Measurements from ENCODE around the gene KRTAP1-4. TPM values are rescaled to one million over a fixed set of nuclear protein-coding genes. Genes with fewer than 3 reads are reported as not detected.

The KRTAP1-4 gene
- total RNA-seq, 4 donors from 2014 or later = not detected

DNA sequence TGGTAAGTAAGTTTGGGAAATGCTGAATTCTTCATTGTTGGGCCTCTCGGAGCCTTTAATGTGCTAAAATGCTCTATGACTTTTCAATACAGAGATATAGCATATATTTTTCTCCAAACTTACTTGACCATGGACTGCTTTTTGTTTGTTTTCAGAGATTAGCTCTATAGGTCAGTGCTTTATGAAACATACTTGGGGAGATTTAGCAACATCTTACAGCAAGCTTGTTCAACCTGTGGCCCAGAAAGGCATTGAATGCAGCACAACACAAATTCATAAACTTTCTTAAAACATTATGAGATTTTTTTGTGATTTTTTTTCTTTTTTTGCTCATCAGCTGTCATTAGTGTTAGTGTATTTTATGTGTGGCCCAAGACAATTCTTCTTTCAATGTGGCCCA, 20.1 kb downstream of the KRTAP1-4 start:
- H3K27me3 ChIP-seq = peaks cover 0 to 4% (median 0%) of the 10 kb centered on the region in 4 donors
- H3K27ac ChIP-seq = no peak overlapping the region
- no peaks in the 10 kb centered on the region for H3K9me3 ChIP-seq
- TF ChIP-seq, protein P1, sequence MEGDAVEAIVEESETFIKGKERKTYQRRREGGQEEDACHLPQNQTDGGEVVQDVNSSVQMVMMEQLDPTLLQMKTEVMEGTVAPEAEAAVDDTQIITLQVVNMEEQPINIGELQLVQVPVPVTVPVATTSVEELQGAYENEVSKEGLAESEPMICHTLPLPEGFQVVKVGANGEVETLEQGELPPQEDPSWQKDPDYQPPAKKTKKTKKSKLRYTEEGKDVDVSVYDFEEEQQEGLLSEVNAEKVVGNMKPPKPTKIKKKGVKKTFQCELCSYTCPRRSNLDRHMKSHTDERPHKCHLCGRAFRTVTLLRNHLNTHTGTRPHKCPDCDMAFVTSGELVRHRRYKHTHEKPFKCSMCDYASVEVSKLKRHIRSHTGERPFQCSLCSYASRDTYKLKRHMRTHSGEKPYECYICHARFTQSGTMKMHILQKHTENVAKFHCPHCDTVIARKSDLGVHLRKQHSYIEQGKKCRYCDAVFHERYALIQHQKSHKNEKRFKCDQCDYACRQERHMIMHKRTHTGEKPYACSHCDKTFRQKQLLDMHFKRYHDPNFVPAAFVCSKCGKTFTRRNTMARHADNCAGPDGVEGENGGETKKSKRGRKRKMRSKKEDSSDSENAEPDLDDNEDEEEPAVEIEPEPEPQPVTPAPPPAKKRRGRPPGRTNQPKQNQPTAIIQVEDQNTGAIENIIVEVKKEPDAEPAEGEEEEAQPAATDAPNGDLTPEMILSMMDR (IDR thresholded peaks at IDR 0.05) = no peak
- TF ChIP-seq POLR2A (IDR thresholded peaks at IDR 0.05) = no peak
- WGBS, 2 donors = 76 to 95% methylated on average over 1 of the region's 1 CpG
- no peak for DNase-seq
- intact Hi-C loops (cut with DNase I) = no loop called here
- H3K4me1 ChIP-seq = peaks cover 0 to 16% (median 0%) of the 10 kb centered on the region in 3 donors
- no peak overlapping the region for H3K4me3 ChIP-seq
- H3K36me3 ChIP-seq = no peaks in the 10 kb centered on the region

- WGBS, 2 donors = 31 to 36% methylated on average over 4 of the region's 4 CpGs
- intact Hi-C loops (cut with DNase I) = no loop called here
- TF ChIP-seq, protein P1 (IDR thresholded peaks at IDR 0.05) = no peak
- TF ChIP-seq POLR2A (IDR thresholded peaks at IDR 0.05) = no peak
- DNase-seq = no peak
- H3K4me1 ChIP-seq = peaks cover 0 to 16% (median 0%) of the 10 kb centered on the region in 3 donors
- H3K27ac ChIP-seq = no peak overlapping the region
- no peaks in the 10 kb centered on the region for H3K36me3 ChIP-seq
- H3K4me3 ChIP-seq = no peak overlapping the region
- no peaks in the 10 kb centered on the region for H3K9me3 ChIP-seq
- no peaks in the 10 kb centered on the region for H3K27me3 ChIP-seq
Observed at GRCh38 chr17:41009301-41009760, 20.7 kb downstream of the KRTAP1-4 start.

GRCh38 chr17:41008811-41009210, 21.2 kb downstream of the KRTAP1-4 start, which contains the start of gene KRTAP3-1:
Gene KRTAP3-1 (minus strand): TSS chr17:41009128. CDS start chr17:41009074, 54 bp downstream.
- Histone ChIP-seq H3K27me3 (no peaks in the 10 kb centered on the region), H3K4me3 (no peak within 1 kb of the TSS), H3K36me3 (no peaks in the 10 kb centered on the region), H3K9me3 (no peaks in the 10 kb centered on the region), H3K27ac (no peak within 1 kb of the TSS), H3K4me1 (peaks cover 0 to 21% (median 0%) of the 10 kb centered on the region in 3 donors)
- no peak for DNase-seq
- 82 to 86% methylated on average over 7 to 8 of the region's 8 CpGs for WGBS, 2 donors
- TF ChIP-seq, protein P1 (IDR thresholded peaks at IDR 0.05) = no peak
- TF ChIP-seq POLR2A (IDR thresholded peaks at IDR 0.05) = no peak
- intact Hi-C loops (cut with DNase I) = no loop called here

GRCh38 chr17:41004397-41004796, 25.6 kb downstream of the KRTAP1-4 start:
- H3K36me3 ChIP-seq = no peaks in the 10 kb centered on the region
- H3K27me3 ChIP-seq = peaks cover 0 to 13% (median 0%) of the 10 kb centered on the region in 4 donors
- TF ChIP-seq POLR2A (IDR thresholded peaks at IDR 0.05) = no peak
- TF ChIP-seq, protein P1 (IDR thresholded peaks at IDR 0.05) = no peak
- intact Hi-C loops (cut with DNase I) = no loop called here
- no peaks in the 10 kb centered on the region for H3K9me3 ChIP-seq
- DNase-seq = no peak
- WGBS, 2 donors = 86 to 97% methylated on average over 3 of the region's 3 CpGs
- no peak overlapping the region for H3K4me3 ChIP-seq
- H3K27ac ChIP-seq = no peak overlapping the region
- peaks cover 0 to 34% (median 4%) of the 10 kb centered on the region in 3 donors for H3K4me1 ChIP-seq

DNA sequence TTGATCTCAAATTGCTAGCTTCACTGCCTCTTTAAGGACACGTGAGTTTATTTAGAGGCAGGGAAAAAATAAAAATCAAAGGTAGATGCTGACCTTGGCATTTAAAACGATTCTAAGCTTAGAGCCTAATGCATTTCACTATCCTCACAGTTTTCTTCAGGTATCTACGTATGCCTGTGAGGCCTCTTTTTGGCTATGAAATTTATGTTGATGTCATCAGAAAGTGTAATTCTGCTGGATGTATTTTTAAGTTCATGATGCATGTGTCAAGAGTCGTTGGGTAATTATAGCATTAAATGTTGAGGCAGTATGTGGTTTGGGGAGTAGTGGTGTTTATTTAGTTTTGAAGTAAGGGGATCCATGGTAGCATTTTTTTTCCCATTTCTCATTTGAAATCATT, 26.1 kb downstream of the KRTAP1-4 start:
- Histone ChIP-seq H3K4me1 (peaks cover 0 to 29% (median 4%) of the 10 kb centered on the region in 3 donors), H3K9me3 (no peaks in the 10 kb centered on the region), H3K36me3 (no peaks in the 10 kb centered on the region), H3K27me3 (peaks cover 0 to 16% (median 0%) of the 10 kb centered on the region in 4 donors), H3K4me3 (no peak overlapping the region), H3K27ac (no peak overlapping the region)
- TF ChIP-seq, protein P1 (IDR thresholded peaks at IDR 0.05) = no peak
- TF ChIP-seq POLR2A (IDR thresholded peaks at IDR 0.05) = no peak
- intact Hi-C loops (cut with DNase I) = no loop called here
- DNase-seq = no peak
- 53% methylated on average over 4 of the region's 4 CpGs for WGBS, 2 donors
